Glomerular visceral epithelial cell (primary cell): Measurements from ENCODE around the gene MPP3.
"Not testable (repeated sequence)": the region's sequence is repeated elsewhere in the genome, so short reads cannot be mapped to it uniquely, and the experiment has no call there.

Experiments
- DNase-seq: peaks from one replicate; pipeline ENCODE4 v3.0.0-alpha.2; 2016; ENCODE audit errors: extremely low spot score

The MPP3 gene

GRCh38 chr17:43808076-43808475 lies 24.9 kb downstream of the MPP3 start:
- no peak for DNase-seq

GRCh38 chr17:43805117-43805516 lies 27.8 kb downstream of the MPP3 start:
- no peak for DNase-seq

GRCh38 chr17:43803758-43804157 lies 29.2 kb downstream of the MPP3 start:
- peak; percentile 26 for DNase-seq

GRCh38 chr17:43801844-43802243 lies 31.1 kb downstream of the MPP3 start:
- DNase-seq = no peak

GRCh38 chr17:43800736-43801135 lies 32.2 kb downstream of the MPP3 start:
- no peak for DNase-seq

GRCh38 chr17:43799047-43799446 lies 33.9 kb downstream of the MPP3 start:
- no peak for DNase-seq

- not testable (repeated sequence) for DNase-seq
Observed at GRCh38 chr17:43798024-43798423, 34.9 kb downstream of the MPP3 start.

- not testable (repeated sequence) for DNase-seq
Observed at GRCh38 chr17:43792668-43793067, 40.3 kb downstream of the MPP3 start.

- peak; percentile 69 for DNase-seq
Observed at GRCh38 chr17:43791589-43791988, 41.4 kb downstream of the MPP3 start.

GRCh38 chr17:43790311-43790940 lies 42.5 kb downstream of the MPP3 start:
- DNase-seq = no peak

GRCh38 chr17:43789482-43789881 lies 43.5 kb downstream of the MPP3 start:
- DNase-seq = no peak

- no peak for DNase-seq
Observed at GRCh38 chr17:43788540-43788939, 44.4 kb downstream of the MPP3 start.

- no peak for DNase-seq
Observed at GRCh38 chr17:43787728-43788127, 45.2 kb downstream of the MPP3 start.

GRCh38 chr17:43784628-43785101 lies 48.3 kb downstream of the MPP3 start:
- peak; percentile 25 for DNase-seq

GRCh38 chr17:43784068-43784467 lies 48.9 kb downstream of the MPP3 start:
- peak; percentile 30 for DNase-seq

- DNase-seq = no peak
Observed at GRCh38 chr17:43782913-43783680, 49.8 kb downstream of the MPP3 start.

GRCh38 chr17:43780135-43780534 lies 52.8 kb downstream of the MPP3 start, which contains the start of gene CFAP97D1:
CFAP97D1 (plus strand) TSS chr17:43780435; CDS start chr17:43780463, 28 bp downstream.
- no peak for DNase-seq

- no peak for DNase-seq
Observed at GRCh38 chr17:43779145-43780125, 53.5 kb downstream of the MPP3 start.

- peak; percentile 91 for DNase-seq
Observed at GRCh38 chr17:43778337-43779144, 54.4 kb downstream of the MPP3 start, which contains the start of gene DUSP3. DUSP3 (minus strand) TSS chr17:43778977; CDS start chr17:43778924, 53 bp downstream.

GRCh38 chr17:43774304-43775250 lies 58.4 kb downstream of the MPP3 start:
- DNase-seq = no peak
